Activated T-helper 9 cell treated with anti-CD3 and anti-CD28 coated beads, Interleukin-2, amount 50 U/mL, for 16 hours (primary cell): Measurements from ENCODE around the gene VMP1.
A peak's percentile ranks its signal among the peaks of the same experiment; 100 is the strongest.

ENCODE experiments used
- DNase-seq: peaks from one replicate; pipeline ENCODE4 v3.0.0-alpha.2; 2020; ENCODE audit warnings: low read depth

VMP1 gene

DNA sequence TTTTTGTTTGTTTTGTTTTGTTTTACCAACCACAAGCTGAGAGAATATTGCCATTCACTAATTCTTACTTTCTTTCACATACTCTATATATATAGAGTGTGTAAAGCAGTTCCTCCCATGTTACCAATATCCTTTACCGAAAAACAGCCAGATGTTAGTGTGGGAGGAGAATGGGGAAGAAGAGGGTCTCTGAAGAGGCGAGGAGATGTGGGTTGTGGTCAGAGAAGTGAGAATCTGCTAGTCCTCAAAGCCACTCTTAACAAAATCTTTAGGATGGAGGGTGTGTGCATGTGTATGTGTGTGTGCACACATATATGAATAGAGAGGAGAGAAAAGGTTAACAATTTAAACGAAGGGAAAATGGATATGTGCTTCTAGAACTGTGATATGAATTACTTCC lies 104.7 kb downstream of the VMP1 start:
- DNase-seq = no peak

DNA sequence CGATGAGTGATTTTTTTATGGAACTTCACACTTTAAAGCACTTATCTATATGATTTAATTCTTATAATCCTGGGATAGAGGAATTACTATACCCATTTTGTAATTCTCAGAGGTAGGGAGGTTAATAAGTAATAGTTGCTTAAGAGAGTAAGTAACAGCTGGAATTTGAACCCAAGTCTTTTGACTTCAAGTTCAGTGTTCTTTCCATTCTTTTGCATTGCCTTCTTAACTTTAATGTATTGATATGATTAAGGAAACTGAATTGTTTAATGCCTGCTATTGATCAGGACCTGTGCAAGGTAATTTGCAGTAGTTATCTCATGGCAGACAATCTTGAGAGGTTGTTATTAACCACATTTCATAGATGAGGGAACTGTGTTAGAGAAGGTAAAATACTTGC lies 106.8 kb downstream of the VMP1 start:
- no peak for DNase-seq

DNA sequence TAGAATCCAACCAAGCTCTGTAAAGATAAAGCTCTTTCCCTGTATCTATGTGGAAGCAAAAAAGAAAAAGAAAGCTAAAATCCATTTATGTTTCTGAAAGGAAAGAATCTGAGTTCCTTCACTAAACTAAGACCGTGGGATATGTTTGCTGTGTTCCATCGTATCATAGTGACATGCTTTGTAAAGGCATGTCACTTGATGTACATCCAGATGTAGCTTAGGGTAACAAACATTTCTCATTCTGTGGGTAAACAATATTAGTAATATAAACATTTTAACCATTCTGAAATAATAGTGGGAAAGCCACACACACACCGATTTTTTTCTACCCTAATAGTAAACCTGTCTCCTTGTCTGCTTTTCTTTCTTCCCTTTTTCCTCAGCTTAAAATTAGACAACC lies 107.2 kb downstream of the VMP1 start:
- no peak for DNase-seq

- no peak for DNase-seq
Observed at GRCh38 chr17:59815965-59816364, 108.5 kb downstream of the VMP1 start.

GRCh38 chr17:59825533-59826322 lies 118.3 kb downstream of the VMP1 start:
- DNase-seq = peak; percentile 23

DNA sequence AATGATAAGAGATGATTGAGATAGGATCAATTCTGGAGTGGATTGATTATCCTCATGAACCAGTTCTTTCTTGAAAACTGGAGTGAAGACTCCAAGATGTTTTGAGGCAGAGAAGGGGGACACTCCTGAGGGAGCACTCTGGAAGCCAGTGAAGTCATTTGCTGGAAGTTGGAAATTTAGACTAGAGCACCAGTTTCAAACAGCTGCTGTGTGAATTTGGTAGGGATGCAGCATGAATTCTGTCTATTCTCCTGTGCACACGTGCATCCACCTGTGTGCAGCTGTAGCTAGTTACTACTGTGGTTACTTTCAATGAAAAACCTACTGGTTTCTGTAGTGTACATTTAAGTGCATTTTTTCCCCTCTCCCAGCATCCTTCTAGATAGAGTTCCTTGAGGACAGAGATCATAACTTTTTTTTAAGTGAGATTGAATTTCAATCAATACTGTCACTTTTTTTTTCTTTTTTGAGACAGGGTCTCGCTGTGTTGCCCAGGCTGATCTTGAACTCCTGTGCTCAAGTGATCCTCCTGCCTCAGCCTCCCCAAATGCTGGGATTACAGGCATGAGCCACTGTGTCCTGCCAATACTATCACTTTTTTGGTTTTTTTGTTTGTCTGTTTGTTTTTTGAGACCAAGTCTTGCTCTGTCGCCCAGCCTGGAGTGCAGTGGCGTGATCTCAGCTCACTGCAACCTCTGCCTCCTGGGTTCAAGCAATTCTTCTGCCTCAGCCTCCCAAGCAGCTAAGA lies 119.4 kb downstream of the VMP1 start:
- DNase-seq = no peak

GRCh38 chr17:59827721-59828477 lies 120.4 kb downstream of the VMP1 start:
- no peak for DNase-seq

GRCh38 chr17:59828478-59828760 lies 121.0 kb downstream of the VMP1 start:
- no peak for DNase-seq

DNA sequence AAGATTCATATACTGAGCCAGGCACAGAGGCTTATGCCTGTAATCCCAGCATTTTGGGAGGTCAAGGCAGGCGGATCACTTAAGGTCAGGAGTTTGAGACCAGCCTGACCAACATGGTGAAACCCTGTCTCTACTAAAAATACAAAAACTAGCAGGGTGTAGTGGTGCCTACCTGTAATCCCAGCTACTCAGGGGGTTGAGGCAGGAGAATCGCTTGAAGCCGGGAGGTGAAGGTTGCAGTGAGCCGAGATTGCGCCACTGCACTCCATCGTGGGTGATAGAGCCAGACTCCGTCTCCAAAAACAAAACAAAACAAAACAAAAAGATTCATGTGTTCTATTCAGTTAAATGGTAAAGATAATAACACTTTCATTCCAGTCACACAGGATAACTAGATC lies 121.4 kb downstream of the VMP1 start:
- DNase-seq = peak; percentile 23

- no peak for DNase-seq
Observed at GRCh38 chr17:59829217-59830006, 122.0 kb downstream of the VMP1 start.

GRCh38 chr17:59830007-59830630 lies 122.7 kb downstream of the VMP1 start:
- peak; percentile 16 for DNase-seq

GRCh38 chr17:59830846-59831486 lies 123.5 kb downstream of the VMP1 start:
- no peak for DNase-seq

DNA sequence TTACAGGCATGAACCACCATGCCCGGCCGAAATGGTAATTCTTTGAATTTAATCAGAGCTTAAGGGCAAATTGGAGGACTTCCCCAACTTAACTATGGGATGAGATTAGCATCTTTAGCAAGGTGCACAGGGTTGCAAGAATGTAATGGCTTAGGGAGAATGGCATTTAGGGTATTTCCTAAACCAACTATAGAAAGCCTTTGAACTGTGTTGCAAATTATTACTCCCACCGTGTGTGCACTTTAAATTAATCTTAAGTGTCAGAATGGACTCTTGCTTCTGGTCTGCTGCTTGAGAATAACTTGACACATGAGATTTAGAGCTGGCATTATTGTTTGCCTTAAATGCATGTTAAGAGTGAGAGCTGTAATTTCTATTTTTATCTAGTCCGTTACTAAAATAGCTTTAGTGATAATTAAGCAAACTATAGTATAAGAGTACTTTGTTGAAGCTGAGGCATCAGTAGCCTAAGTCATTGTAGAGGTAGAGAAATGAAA lies 125.5 kb downstream of the VMP1 start:
- no peak for DNase-seq

DNA sequence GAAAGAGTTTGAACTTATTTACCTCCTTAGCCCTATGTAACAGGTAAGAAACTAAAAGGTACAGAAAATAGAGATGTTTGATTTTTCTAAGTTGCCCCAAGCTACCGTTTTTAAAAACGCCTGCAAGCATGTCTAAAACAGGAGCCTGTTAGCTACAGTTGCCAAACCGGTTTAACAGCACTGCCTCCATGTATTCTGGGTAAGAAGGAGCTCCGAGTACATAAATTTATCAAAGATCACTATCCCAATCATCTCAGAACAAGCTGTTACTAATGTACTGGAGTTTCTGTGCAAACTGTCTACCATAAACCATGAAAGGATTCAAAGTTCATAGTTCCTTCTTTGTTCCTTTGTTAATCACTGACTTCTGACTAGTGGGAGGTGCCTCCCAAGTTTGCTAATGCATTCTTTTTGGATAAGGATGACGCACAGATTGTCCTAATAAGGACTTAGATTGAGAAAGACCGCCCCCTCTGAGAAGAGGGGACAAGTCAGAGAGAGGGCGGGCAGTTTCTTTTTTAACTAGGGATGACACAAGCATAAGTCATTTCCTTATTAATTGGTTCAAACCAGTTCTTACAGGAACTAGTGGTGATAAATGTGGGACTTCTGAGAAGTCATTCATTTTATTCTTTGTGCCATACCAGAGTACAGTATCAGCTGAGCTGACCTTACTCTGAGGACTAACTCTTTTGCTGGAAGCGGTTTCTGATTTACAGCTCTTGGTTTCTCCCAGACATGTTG lies 130.0 kb downstream of the VMP1 start:
- peak; percentile 39 for DNase-seq

DNA sequence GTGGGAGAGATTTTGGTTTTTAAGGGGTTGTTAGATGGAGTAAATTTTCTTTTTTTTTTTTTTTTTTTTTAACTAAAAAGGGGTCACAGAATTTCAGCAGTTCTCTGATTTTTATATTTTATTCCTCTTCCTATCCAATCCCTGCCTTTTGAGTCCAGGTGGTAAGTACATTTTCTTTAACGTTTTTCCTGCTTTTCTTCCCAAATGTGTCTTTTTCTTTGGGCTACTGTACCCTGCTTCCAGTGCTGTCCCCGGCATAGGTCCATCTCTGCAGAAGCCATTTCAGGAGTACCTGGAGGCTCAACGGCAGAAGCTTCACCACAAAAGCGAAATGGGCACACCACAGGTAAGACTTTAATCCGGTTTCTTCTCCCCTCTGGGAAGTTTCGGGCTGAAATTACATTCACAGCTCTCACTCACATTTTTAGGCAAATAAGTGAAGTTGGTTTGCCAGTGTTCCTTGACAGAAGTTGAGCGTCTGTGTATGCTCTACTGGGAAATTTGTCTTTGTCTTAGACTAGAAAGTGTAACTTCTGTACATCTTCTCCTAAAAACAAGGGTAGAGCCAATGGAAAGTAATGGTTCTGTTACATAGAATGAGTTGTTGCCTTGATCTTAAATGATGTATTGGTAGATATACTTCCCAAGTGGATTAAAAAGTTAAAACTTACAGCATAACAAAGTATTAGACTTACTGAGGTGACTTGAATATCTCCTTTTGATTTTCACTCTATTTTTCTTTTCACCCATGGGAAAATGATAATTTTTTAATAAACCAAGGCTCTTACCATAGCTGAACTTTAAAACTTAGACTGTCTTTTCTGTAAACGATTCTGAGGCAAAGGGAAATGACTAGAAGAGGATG lies 130.8 kb downstream of the VMP1 start:
- peak; percentile 29 for DNase-seq

GRCh38 chr17:59839651-59840328 lies 132.3 kb downstream of the VMP1 start:
- DNase-seq = no peak

- no peak for DNase-seq
Observed at GRCh38 chr17:59840329-59841090, 133.1 kb downstream of the VMP1 start.
